ENCODE results near the gene STIM1. TPM values are rescaled to one million over a fixed set of nuclear protein-coding genes. Genes with fewer than 3 reads are reported as not detected.
"Not testable (repeated sequence)": the region's sequence is repeated elsewhere in the genome, so short reads cannot be mapped to it uniquely, and the experiment has no call there.

Gene STIM1
- total RNA-seq, 1 experiment from 2014 or later: 45.5 TPM

GRCh38 chr11:4090258-4090657 lies 234.8 kb downstream of the STIM1 start:
- in situ Hi-C loops (cut with HindIII; ENCODE audit: low pct_unique_long_range_greater_than_20kb, low sequenced_read_pairs): no loop called here
- no peak for DNase-seq (ENCODE audit: low read depth)

- in situ Hi-C loops (cut with HindIII; ENCODE audit: low pct_unique_long_range_greater_than_20kb, low sequenced_read_pairs): no loop called here
- DNase-seq (ENCODE audit: low read depth): no peak
Observed at GRCh38 chr11:4092026-4092425, 236.6 kb downstream of the STIM1 start.

- DNase-seq (ENCODE audit: low read depth): no peak
- in situ Hi-C loops (cut with HindIII; ENCODE audit: low pct_unique_long_range_greater_than_20kb, low sequenced_read_pairs): no loop called here
Observed at GRCh38 chr11:4093519-4094347, 238.3 kb downstream of the STIM1 start.

GRCh38 chr11:4094348-4095291 lies 239.2 kb downstream of the STIM1 start, which contains the start of gene RRM1:
TSS of gene RRM1 (plus strand) at chr11:4094799. CDS start at chr11:4095013, 214 bp downstream.
- in situ Hi-C loops (cut with HindIII; ENCODE audit: low pct_unique_long_range_greater_than_20kb, low sequenced_read_pairs): no loop called here

DNA sequence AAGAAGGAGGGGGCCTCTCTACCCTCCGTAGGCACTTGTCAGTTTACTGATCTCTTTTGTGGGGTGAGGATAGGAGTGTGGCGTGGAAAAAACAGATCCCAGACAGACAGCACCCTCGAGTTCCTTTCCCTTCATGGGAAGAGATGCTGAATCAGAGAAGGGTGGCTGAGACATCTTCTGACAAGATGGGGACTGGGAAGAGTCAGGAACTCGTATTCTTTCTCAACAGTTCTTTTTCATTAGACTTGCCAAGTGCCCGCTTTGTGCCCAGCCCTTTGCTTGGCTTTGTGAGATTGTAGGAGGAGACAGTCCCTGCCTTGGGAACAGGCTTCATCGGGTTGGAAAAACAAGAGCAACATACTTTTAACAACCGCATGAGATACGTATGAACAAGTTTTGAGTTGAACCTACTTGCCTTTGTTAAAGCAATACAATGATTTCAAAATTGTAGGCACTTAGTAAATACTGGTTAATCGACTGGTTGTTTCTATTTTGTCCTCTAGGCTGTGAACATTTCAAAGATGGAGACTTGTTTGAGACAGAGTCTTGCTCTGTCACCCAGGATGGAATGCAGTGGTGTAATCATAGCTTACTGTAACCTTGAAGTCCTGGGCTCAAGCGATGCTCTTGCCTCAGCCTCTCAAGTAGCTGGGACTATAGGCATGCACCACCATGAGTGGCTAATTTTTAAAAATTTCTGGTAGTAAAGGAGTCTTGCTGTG lies 240.2 kb downstream of the STIM1 start:
- peak; percentile 26 for DNase-seq (ENCODE audit: low read depth)
- in situ Hi-C loops (cut with HindIII; ENCODE audit: low pct_unique_long_range_greater_than_20kb, low sequenced_read_pairs): no loop called here

More at GRCh38 chr11:4094348-4095291, 239.2 kb downstream of the STIM1 start, which contains the start of gene RRM1:
- DNase-seq (ENCODE audit: low read depth): peak; percentile 90

GRCh38 chr11:4098026-4098621 lies 242.7 kb downstream of the STIM1 start:
- no peak for DNase-seq (ENCODE audit: low read depth)
- in situ Hi-C loops (cut with HindIII; ENCODE audit: low pct_unique_long_range_greater_than_20kb, low sequenced_read_pairs): no loop called here

GRCh38 chr11:4102711-4103110 lies 247.2 kb downstream of the STIM1 start:
- DNase-seq (ENCODE audit: low read depth): no peak
- in situ Hi-C loops (cut with HindIII; ENCODE audit: low pct_unique_long_range_greater_than_20kb, low sequenced_read_pairs): no loop called here

DNA sequence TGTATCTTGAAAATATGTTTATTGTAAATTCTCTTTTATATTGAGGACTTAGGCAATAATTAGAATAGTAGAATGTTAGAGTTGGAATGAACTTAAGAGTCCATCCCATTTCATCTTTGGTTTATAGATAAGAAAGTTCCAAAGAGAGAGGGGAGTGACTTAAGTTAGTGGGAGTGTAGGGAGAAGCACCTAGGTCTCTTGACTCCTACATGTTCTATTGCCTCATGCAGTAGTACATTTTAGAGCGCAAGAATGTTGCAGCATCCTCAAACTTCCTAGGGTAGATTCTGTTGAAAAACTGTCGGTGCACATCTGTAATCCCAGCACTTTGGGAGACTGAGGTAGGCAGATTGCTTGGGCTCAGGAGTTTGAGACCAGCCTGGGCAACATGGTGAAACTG lies 247.8 kb downstream of the STIM1 start:
- DNase-seq (ENCODE audit: low read depth): no peak
- in situ Hi-C loops (cut with HindIII; ENCODE audit: low pct_unique_long_range_greater_than_20kb, low sequenced_read_pairs): no loop called here

DNA sequence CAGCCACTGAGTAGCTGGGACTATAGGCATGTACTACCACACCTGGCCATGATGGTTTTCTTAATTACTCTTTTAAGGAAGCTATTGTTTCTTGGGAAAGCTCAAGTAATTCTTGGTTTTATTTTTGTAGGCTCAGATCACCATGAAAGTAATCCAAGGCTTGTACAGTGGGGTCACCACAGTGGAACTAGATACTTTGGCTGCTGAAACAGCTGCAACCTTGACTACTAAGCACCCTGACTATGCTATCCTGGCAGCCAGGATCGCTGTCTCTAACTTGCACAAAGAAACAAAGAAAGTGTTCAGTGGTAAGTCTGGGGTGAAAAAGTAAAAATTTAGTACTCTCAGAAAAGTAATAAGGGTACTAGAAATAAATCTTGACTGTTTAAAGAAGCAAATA lies 250.5 kb downstream of the STIM1 start:
- no peak for DNase-seq (ENCODE audit: low read depth)

DNA sequence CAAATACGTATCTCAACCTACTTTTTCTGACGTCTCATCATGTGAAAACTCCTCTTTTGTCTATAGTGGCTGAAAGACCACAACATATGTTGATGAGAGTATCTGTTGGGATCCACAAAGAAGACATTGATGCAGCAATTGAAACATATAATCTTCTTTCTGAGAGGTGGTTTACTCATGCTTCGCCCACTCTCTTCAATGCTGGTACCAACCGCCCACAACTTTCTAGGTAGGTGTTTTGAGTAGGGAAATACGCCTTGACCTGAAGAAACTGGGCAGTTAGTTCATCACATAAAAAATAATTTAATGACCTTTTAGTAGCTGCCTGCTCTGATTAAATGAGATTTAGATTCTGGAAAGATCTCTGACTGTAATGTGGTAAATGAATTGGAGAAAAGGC lies 256.4 kb downstream of the STIM1 start:
- DNase-seq (ENCODE audit: low read depth): no peak
- in situ Hi-C loops (cut with HindIII; ENCODE audit: low pct_unique_long_range_greater_than_20kb, low sequenced_read_pairs): no loop called here

More for the DNA sequence above, 250.5 kb downstream of the STIM1 start:
- in situ Hi-C loops (cut with HindIII; ENCODE audit: low pct_unique_long_range_greater_than_20kb, low sequenced_read_pairs): no loop called here

GRCh38 chr11:4115128-4115527 lies 259.7 kb downstream of the STIM1 start:
- in situ Hi-C loops (cut with HindIII; ENCODE audit: low pct_unique_long_range_greater_than_20kb, low sequenced_read_pairs): no loop called here
- no peak for DNase-seq (ENCODE audit: low read depth)

DNA sequence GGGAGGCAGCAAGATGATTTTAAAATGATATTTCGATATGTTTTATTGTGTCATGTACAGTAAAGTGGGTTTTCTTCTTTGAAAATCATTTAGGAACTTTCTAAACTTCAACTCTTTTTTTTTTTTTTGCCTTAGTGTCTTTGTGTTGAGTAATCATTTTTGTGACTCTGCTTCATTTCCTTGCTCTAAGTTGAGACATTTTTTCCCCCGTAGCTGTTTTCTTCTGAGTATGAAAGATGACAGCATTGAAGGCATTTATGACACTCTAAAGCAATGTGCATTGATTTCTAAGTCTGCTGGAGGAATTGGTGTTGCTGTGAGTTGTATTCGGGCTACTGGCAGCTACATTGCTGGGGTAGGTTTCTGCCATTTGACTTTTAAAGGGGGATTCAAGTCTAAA lies 262.6 kb downstream of the STIM1 start:
- in situ Hi-C loops (cut with HindIII; ENCODE audit: low pct_unique_long_range_greater_than_20kb, low sequenced_read_pairs): no loop called here
- no peak for DNase-seq (ENCODE audit: low read depth)

DNA sequence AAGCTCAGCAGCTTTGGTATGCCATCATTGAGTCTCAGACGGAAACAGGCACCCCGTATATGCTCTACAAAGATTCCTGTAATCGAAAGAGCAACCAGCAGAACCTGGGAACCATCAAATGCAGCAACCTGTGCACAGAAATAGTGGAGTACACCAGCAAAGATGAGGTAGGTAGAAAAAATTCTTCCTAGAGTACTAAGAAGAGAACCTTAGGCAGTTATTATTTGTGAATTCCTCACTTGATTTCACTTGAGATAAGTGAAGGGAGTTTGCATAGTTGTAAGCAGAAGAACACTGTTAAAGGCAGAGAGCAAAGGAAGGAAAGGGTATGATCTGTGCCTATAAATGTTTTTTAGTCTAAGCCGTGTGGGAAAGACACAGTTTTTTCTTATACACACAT lies 267.8 kb downstream of the STIM1 start:
- in situ Hi-C loops (cut with HindIII; ENCODE audit: low pct_unique_long_range_greater_than_20kb, low sequenced_read_pairs): no loop called here
- no peak for DNase-seq (ENCODE audit: low read depth)

- no peak for DNase-seq (ENCODE audit: low read depth)
- in situ Hi-C loops (cut with HindIII; ENCODE audit: low pct_unique_long_range_greater_than_20kb, low sequenced_read_pairs): no loop called here
Observed at GRCh38 chr11:4125141-4125540, 269.7 kb downstream of the STIM1 start.

DNA sequence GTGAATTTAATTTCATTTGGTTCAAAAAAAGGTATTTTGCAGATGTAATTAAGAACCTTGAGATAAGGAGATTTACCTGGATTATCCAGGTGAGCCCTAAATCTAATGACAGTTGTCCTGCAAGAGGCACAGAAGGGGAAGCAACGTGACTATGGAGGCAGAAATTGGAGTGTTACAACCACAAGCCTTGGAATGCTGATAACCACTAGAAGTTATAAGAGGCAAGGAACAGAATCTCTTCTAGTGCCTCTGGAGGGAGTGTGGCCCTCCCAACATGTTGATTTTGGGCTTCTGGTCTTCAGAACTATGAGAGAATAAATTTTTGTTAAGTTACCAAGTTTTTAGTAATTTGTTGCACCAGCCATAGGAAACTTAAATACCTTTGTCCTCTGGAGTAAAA lies 271.9 kb downstream of the STIM1 start:
- DNase-seq (ENCODE audit: low read depth): no peak

GRCh38 chr11:4130219-4130618 lies 274.8 kb downstream of the STIM1 start:
- DNase-seq (ENCODE audit: low read depth); in situ Hi-C loops (cut with HindIII; ENCODE audit: low pct_unique_long_range_greater_than_20kb, low sequenced_read_pairs): not testable (repeated sequence)

More for the DNA sequence above, 271.9 kb downstream of the STIM1 start:
- in situ Hi-C loops (cut with HindIII; ENCODE audit: low pct_unique_long_range_greater_than_20kb, low sequenced_read_pairs): no loop called here

- in situ Hi-C loops (cut with HindIII; ENCODE audit: low pct_unique_long_range_greater_than_20kb, low sequenced_read_pairs): no loop called here
- DNase-seq (ENCODE audit: low read depth): peak; percentile 43
Observed at GRCh38 chr11:4134806-4135205, 279.3 kb downstream of the STIM1 start.

GRCh38 chr11:4138497-4138896 lies 283.0 kb downstream of the STIM1 start:
- DNase-seq (ENCODE audit: low read depth): no peak
- in situ Hi-C loops (cut with HindIII; ENCODE audit: low pct_unique_long_range_greater_than_20kb, low sequenced_read_pairs): no loop called here
